HPDE6-E6E7 (cell line): ENCODE measurements around the gene HIVEP2.

Experiments
- DNase-seq: peaks from one replicate; pipeline ENCODE4 v3.0.0; 2011; ENCODE audit warnings: missing footprints; ENCODE audit errors: extremely low spot score

Gene HIVEP2

DNA sequence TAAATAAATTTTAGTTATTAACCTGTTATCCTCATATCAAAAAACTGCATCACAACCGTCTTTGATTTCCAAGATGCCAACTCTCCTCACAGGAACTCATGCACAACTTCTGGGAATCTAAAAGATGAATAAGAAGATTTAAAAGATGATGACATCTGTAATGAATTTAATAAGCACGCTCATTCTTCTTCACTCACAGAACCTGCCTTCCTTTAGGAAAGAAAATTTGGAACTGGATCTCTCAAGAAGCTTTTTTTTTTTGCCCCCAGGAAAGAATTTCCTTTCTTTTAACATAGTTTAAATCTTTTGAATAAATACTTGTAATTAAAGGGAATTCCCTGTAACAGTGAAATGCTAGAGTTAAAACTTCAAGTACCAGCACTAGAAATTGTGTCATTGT is 161.5 kb downstream of the HIVEP2 start:
- DNase-seq = no peak

DNA sequence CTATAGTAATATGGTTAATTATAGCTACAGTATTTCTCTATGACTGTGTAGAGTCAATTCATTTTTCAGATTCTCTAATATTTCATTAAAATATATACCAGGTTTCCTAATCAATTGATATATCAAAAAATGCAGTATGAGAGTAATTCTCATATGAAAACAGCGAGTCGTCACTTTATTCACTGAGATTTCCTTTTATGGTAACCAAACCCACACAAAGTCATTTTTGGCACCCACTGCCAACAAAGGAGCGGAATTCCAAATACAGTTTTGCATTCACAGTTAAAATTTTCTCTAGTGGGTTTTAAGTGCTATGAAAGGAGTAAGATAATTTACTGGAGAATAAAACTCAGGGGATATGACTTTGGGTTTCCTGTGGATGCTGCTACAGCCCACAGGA is 163.8 kb downstream of the HIVEP2 start:
- no peak for DNase-seq

DNA sequence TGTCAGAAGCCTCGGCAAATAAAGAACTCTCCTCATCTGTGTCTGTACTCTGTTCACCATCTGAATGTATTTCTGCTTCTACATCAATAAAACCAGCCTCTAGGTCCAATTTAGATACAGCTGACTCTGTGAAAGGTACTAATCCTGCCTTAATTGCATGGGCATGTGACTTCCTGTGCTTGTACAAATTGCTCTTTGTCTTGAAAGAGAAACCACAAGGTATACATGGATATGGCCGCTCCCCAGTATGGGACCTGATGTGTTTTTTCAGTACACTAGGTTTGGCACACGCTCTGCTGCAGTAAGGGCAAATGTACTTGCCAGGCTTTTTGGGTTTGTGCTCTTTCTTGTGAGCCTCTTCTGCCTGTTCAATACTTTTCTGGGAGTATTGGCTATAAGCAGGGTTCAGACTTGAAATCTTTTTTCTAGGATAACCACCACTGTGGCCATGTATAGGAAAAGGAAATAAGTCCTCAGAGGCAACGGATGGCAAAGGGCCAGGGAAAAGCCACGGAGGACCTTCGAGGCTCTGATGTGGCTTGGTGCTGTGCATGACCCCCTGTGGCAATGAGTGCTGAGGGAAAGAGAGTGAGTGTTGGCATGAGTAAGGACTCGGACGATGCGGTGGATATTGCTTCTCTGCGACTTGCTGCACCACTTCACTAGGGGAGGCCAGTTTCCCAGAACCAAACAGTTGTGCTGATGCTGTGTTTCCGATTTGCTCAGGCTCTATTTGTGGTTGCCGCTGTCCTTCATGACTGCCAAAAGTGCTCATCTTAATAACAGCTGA is 170.9 kb downstream of the HIVEP2 start:
- no peak for DNase-seq

DNA sequence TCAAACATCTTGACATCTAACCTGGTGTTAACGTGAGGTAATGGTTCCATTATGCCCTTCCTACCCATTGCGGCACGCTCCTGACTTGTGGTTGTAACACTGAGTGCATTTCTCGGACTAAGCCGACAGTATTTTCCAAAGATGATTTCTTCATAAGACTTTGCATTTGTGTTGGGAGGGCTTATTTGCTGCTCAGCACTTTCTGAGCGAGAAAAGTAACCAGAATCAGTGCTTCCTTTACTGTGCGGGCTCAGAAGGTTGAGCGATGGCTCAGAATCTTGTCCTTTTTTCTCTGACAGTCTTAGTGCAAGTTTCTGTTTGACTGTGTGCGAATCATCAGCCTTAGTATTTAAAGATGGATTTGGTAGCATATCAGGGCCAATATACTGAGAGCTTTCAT is 171.7 kb downstream of the HIVEP2 start:
- no peak for DNase-seq

DNA sequence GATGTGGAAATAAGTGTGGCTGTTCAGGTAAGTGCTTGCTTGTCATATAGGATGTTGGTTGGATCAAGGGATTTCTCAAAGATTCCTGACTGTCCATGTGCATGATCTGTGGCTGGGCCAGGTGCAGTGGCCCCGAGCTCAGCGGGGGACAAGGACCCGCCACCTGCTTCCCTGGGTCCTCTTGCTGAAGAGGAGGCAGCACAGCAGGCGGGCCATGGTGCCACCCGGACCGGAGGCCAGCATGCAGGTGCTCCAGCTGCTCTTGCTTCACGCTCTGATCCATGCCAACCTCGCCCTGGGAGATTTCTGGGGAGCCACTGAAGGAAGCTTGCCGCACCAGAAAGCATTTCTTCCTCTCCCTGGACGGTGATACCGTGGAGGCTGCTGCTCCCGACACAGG is 173.8 kb downstream of the HIVEP2 start:
- DNase-seq = no peak

DNA sequence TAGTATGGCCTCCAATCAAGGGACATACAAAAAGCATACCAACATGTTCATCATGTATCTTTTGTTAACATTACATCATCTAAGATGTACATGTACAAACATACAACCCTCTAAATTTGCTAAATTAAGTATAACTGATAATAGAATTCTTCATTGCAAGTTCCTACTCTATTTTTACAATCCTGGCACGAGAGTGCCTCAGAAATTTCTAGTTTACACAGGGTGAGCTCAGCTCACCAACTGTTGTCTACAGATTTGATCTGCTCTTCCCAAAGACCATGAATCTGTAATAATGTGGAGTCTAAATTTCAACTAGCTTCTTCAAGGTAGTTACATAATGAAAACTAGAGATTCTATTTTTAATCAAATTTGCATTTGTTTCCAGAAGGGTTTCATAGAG is 179.7 kb downstream of the HIVEP2 start:
- no peak for DNase-seq

DNA sequence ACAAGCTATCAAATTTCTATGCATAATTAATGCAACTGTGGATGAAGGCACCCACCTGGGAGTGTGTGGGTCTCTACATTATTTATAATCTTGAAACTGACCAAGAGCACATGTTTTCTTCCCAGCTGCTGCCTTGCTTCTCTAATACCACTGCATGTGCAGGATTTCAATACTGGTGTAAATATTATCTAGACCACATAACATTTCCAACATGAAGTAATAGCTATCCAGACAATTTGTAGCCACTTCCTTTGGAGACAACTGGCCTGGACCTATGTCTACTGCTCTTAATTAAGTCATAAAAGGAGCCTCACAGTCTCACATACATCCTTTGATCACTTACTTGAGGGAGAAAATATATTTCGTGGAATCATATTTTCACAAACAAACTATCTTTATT is 180.7 kb downstream of the HIVEP2 start:
- no peak for DNase-seq

DNA sequence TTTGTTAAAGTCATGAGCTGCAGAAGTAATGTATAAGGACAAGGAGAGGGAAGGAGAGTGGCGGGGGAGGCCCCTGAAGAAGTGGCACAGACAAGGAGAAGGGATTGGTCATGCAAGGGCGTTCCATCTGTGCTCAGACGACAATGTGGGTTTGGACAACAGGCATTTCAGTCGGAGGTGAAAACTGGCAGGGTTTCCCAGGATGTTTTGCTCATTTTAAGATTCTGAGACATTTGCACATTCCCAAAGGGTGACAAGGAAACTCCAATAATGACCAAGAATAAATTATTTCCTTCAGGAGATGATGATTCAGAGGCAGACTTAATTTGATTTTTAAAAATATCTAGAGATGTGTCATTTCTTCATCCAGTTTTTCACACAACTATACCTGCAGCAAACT is 181.8 kb downstream of the HIVEP2 start:
- no peak for DNase-seq

DNA sequence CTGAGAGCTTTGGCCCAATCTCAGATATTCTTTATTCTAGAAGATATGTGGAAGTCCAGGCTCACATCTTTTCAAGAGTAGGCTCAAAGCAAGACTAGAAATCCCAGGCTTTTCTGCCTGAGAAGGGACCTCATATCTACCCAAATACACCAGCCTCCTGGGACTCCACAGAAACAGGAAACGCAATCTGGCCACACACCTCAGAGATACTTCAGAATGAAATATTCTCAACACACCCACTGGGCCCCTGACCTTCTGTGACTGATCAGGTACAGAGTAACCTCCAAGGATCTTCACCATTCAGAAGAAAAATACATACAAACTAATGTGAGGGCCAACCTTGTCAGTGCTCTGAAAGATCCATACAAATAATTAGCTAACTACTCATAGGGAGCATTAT is 183.2 kb downstream of the HIVEP2 start:
- DNase-seq = no peak

DNA sequence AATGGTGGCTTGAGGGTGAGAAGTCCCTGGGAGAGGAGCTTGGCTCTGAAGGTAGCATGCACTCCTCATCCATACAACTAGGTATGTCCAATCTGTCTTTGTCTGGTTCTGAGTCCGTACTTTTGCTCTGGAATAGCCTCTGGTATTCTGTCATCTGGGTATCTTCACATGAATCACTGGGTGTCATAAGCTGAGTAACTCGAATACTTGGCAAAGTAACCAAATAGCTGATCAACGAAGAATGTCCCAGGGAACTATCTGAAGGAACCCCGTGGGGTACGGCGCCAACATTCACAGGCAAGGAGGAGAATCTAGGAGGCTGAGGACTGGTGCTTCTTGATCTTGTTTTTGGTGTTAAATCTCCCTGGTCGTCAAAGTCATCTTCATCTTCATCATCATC is 184.8 kb downstream of the HIVEP2 start:
- DNase-seq = no peak

DNA sequence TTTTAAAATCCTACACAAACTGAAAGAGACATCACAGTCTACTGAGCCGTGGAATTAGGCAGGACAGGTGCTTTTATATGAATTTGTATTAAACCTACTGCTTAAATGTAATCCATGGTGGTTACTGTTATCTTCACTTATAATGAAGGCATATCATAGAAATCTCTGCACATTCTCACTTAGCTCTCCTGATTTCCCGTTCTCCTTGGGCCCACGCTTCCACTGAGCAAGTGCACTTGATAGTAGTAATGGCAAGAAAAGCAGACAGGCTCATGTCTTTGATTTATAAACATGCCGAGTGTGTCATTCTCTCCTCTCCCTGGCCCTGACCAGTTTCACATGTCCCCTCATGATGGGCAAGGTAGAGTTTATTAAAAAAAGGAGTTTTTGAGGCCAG is 186.3 kb downstream of the HIVEP2 start:
- DNase-seq = no peak

DNA sequence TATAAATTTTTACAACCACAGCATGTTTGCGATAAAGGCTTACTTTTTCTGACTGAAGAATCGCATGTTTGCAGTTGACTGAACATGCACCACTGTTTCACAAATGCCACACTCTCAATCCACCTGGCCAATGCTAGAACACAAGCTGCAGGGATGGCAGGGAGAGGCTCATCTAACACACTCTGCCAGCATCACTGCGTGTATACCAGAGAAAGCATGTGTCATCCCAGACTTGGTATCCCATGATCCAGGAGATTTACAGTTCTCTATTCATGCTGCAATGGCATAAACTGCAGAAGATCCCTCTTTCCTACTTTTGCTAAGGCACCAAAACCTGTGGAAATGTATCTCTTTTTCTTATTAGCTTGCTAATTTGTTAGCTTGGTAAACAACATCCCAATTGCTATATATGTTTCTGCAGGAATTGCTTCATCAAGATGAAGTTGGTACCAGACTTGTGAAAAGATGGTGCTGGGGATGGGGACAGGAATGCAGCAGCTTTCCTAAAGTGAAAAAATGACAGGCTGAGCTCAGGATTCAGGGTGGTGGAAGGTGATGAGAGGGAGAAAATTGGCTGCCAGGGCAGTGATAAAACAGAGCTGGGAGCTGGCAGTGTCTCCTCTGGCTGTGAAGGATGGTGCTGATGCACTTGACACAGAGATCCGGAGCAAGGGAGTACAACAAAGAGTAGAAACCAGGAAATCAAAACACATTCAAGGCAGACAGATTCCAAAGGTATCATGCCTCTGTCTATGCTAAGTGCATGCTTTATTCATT is 186.9 kb downstream of the HIVEP2 start:
- no peak for DNase-seq

DNA sequence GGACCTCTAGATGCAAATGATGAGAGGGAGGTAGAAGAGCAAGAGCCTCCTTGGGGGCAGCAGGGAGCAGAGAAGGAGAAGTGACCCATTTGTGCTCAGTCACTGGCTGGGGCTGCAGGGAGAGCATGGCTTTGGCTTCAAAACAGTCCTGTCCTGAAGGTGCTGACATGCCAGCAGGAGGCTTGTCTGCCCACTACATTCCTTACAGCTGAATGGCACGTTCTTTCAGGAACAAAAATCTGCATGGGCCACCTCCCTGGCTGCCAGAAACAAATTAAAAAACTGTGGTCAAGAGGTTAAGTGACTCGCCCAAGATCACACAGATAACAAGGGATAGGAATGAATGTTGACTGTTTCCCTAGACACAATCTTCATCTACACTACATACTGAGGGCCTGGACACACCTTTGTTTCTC is 188.8 kb downstream of the HIVEP2 start:
- DNase-seq = no peak

DNA sequence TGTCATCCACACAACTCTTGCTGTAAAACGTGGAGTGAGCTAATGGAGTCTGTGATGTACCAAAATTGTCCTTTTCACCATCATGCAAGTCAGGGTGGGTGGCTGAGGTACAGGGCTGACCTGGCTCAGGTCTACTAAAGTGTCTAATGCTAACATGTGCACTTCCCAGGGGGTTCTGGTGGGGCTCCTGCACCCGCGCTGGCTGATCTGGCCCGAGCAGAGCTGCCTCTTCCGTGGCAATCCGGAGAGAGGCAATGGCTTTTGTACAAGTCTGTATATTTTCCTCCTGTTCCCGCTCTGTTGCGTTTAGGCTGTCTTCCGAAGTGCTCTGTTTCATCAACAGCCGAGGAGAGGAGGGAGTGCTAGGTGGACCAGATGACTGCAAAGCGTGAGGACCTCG is 191.8 kb downstream of the HIVEP2 start:
- no peak for DNase-seq

DNA sequence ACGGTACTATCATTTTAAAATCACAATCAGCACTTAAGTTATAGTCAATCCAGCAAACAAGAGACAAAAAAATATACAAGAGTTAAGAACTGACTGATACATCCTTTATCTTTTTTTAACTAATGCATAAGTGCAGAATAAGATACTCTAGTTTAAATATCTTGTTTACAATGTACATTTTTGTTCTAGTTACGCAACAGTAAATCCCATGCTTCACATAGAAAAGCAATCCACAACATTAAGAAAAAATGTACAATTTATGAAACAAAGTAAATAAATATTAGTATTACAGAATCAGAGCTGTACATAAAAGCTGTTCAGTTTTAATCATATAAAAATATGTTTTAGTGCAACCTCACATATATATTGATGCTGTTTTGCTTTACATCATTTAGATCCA is 192.6 kb downstream of the HIVEP2 start:
- DNase-seq = no peak

DNA sequence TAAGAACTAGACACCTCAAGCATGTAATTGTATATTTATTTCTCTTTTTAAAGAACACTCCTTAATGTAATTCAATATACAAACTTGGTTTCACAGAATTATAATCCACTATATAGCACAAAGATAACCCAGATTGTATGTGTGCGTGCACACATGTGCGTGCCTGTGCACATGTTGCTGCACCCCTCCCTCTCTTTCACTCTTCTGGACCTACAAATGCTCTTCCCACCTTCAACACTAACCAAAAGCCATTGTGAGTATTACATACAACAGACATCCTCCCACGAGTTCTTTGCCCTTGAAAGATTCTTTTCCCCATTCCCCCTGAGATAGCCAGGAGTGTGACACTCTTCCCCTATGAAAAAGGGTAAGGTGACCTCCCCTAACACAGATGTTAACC is 193.5 kb downstream of the HIVEP2 start:
- no peak for DNase-seq

DNA sequence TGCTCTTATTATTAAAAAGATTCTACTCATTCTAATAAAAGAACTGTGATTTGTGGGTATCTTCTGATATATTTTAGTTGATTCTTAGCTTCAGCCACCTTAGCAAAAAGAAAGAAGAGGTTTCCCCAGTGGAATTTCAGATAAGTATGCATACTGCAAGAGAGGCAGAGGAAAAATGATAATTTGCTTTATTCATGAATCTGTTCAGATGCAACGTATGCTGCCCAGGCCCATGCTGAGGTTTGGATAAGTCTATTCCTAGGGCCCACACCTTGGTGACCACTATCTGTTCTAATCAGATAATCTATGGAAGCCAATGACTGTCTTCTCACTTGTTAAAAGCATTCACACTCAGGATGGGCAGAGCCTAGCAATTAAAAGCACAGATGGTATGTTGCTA is 194.0 kb downstream of the HIVEP2 start:
- DNase-seq = no peak

DNA sequence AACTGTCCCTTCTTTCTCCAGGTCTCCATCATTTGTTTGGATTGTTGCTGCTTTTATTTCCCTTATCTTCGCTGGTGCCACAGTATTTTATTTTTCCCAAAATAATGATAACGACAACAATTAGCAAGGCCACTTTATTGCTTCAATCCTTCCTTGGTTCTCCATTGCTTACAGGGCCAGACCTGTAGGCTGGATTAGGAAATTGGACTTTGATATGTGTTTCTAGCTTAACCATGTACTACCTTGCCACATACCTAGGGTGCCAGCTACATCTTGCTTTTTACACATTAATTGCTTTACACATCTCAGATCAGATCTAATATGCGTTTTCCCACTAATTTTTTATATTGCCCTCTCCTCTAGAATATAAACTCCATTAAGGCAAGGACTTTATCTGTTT is 195.4 kb downstream of the HIVEP2 start:
- no peak for DNase-seq

DNA sequence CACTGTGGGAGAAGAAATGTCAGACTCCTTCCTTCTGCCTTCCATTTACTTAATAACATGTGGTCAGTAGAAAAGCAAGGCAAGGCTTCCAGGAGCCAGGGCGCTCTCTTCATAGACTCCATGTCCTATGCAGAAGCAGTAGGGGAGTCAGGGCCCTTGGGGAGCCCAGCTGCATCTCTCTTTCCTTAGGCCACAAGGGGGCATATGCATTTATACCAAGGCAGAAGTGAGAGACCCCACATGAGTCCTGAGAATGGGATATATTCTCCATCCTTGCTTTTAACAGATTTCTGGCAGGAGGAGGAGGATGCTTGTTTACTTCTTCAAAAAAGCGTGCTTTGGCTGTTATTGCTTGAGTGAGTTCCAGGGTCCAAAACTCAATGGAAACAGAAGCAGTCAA is 198.5 kb downstream of the HIVEP2 start:
- DNase-seq = no peak

DNA sequence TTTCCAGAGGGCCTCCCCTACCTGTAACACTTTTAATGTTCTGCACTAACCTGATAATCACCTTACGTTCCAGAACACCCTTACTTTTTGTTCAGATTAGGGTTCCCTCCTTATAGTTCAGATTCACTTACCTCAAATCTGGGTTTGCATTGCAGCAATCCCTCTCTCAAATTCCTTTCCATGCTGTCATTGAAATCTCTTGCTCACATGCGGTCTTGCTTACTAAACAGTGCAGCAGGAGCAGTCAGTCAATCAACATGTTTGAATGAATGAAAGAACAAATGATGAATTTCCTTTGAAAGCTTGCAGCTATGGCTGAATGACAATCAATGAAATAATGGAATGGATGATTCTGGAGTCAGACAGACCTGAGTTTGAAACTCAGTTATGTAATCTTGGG is 200.1 kb downstream of the HIVEP2 start:
- no peak for DNase-seq

DNA sequence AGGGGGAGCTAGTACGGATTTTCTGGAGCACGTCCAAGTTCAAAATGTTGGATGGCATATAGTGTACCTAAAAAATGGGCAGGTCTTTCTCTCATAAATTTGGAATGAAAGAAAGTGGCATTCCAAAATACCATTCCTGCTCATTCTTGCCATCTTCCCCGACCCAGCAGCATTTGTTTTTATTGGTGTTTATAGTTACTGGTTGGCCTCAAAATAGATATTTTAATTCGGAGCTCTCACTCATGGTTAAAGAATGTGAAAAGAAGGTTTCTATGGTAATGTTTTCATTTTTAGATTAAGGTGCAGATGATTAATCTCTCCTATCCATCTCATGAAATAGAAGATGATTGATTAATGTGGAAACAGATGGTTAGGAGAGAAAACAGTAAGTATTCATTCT is 204.5 kb downstream of the HIVEP2 start:
- DNase-seq = no peak

DNA sequence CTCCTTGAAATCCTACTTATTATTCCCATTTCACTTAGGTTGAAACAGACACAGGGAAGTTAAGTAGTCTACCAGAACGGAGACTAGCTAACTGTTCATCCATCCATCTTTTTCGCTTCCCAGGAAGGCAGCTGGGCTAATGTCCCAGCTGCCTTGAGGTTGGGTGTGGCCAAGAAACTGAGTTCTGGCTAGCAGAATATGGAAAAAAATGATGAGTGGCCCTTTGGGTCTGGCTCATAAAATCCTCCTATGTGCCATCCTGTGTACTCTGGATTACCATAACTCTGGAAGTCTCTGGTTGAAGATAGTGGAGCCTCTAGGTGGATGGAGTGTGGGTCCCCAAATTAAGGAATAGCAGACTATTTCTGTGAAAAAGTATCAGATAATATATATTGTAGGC is 206.2 kb downstream of the HIVEP2 start:
- DNase-seq = no peak

DNA sequence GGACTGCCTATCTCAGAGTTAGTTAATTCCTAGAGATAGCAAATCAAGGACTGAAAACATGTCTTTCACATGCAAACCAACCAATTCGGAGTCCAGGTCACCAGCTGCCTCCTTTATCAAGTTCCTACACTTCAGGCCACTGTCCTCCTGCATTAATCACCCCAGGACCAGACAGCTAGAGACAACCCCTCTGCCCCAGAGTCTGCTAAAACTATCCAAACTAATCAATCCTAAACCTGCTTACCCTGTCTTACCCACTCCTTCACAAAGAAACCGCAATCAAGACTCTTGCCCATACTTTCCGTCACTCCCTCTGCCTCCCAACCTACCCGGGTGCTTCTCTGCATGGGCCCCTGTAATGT is 207.0 kb downstream of the HIVEP2 start:
- no peak for DNase-seq
